Measurements from ENCODE around the gene NUDT4. TPM values are rescaled to one million over a fixed set of nuclear protein-coding genes. Genes with fewer than 3 reads are reported as not detected.

NUDT4 gene
- polyA plus RNA-seq, 2 of the 4 experiments (the other 2 are of a cell fraction): 19.6 to 41.0 TPM

GRCh38 chr12:93360688-93361087 is 17.0 kb upstream of the NUDT4 start:
- Histone ChIP-seq H3K4me2 (no peak overlapping the region), H3K4me3 (no peak overlapping the region), H3K4me1 (no peaks in the 10 kb centered on the region), H3K9me3 (no peaks in the 10 kb centered on the region), H3K27ac (no peak overlapping the region)
- POLR2A ChIA-PET: no interaction called here
- no peak for TF ChIP-seq NR3C1 (IDR thresholded peaks at IDR 0.05)
- no peak for TF ChIP-seq CHD4 (IDR thresholded peaks at IDR 0.05; ENCODE audit: borderline replicate concordance)
- TF ChIP-seq BHLHE40 (IDR thresholded peaks at IDR 0.05; ENCODE audit: low read depth, low read length): no peak
- no peak for TF ChIP-seq HOXA7 (CRISPR knock-in tag; IDR thresholded peaks at IDR 0.05)
- TF ChIP-seq HEYL (CRISPR knock-in tag; IDR thresholded peaks at IDR 0.05): no peak
- TF ChIP-seq RNF2 (IDR thresholded peaks at IDR 0.05; ENCODE audit: borderline replicate concordance, low read depth): no peak
- no peak for TF ChIP-seq JUN (IDR thresholded peaks at IDR 0.05)
- no peak for TF ChIP-seq CBX2 (IDR thresholded peaks at IDR 0.05; ENCODE audit: borderline replicate concordance, low read depth)
- no peak for TF ChIP-seq MYC (IDR thresholded peaks at IDR 0.05; ENCODE audit: borderline replicate concordance, low read length)
- CTCF ChIA-PET: no interaction called here
- FAIRE-seq (no peak), DNase-seq (ENCODE audit: low read depth in 1 of 2, low spot score in 1 of 2) (no peak), ATAC-seq (no peak)
- WGBS (ENCODE audit: missing lambda C conversion rate): 84% methylated on average over 2 of the region's 2 CpGs

GRCh38 chr12:93361151-93361919 is 16.4 kb upstream of the NUDT4 start:
- Histone ChIP-seq H3K9me3 (no peaks in the 10 kb centered on the region), H3K4me3 (no peak overlapping the region), H3K4me2 (no peak overlapping the region), H3K4me1 (no peaks in the 10 kb centered on the region), H3K27ac (no peak overlapping the region)
- ChIA-PET POLR2A (no interaction called here), CTCF (interaction anchor here (0.9 to 1.0 kb wide), 2 partner anchors 15 to 17 kb away, joined by 3 read pairs; no protein-coding TSS in a partner anchor)
- DNase-seq (ENCODE audit: low read depth in 1 of 2, low spot score in 1 of 2) (no peak), ATAC-seq (no peak), FAIRE-seq (no peak)
- TF ChIP-seq POLR2A (IDR thresholded peaks at IDR 0.05; ENCODE audit: low read length) (no peak), RFX5 (IDR thresholded peaks at IDR 0.05) (no peak), TP53 (CRISPR knock-in tag; IDR thresholded peaks at IDR 0.05) (no peak), EP300 (IDR thresholded peaks at IDR 0.05) (no peak), JUN (IDR thresholded peaks at IDR 0.05) (no peak), CBX2 (IDR thresholded peaks at IDR 0.05; ENCODE audit: borderline replicate concordance, low read depth) (no peak), HMGXB4 (CRISPR knock-in tag; IDR thresholded peaks at IDR 0.05; ENCODE audit: borderline replicate concordance) (no peak), HOXA7 (CRISPR knock-in tag; IDR thresholded peaks at IDR 0.05) (no peak), FOSB (CRISPR knock-in tag; IDR thresholded peaks at IDR 0.05) (no peak), MAZ (IDR thresholded peaks at IDR 0.05; ENCODE audit: borderline replicate concordance, low read depth, low read length) (no peak), HOXB13 (CRISPR knock-in tag; IDR thresholded peaks at IDR 0.05; ENCODE audit: low read depth) (no peak), CBX8 (IDR thresholded peaks at IDR 0.05) (no peak), RARB (CRISPR knock-in tag; IDR thresholded peaks at IDR 0.05) (no peak), CHD2 (IDR thresholded peaks at IDR 0.05; ENCODE audit: low read length, partially characterized antibody) (no peak)
- WGBS (ENCODE audit: missing lambda C conversion rate): 78% methylated on average over 5 of the region's 5 CpGs

DNA sequence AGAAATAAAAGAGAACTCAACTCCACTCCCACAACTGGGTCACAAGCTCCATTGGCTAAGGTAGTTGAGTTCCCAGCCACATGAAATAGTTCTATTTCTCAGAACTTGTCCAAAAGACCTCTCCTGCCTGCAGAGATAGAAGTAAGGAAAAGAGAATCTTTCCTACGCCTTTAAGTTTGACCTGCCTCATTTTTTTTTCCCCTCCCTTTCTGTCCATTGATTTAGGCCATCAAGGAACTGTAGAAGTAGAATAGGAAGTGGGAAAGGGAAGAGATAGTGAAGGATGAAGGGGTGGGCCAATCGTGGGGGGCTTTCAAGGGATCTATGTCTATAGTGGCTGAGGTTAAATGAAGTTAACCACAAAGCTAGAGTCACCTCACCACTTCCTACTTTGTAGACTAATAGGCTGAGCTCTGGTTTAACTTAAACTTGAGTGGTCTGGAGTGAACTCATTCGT is 13.9 kb upstream of the NUDT4 start:
- no peak overlapping the region for H3K4me3 ChIP-seq
- ChIA-PET CTCF (interaction anchor here (0.8 to 1.2 kb wide), 3 partner anchors 12 to 377 kb away, joined by 3 read pairs; no protein-coding TSS in a partner anchor), POLR2A (no interaction called here)
- H3K4me2 ChIP-seq: no peak overlapping the region
- H3K4me1 ChIP-seq: no peaks in the 10 kb centered on the region
- no peak for DNase-seq (ENCODE audit: low read depth in 1 of 2, low spot score in 1 of 2)
- no peak for FAIRE-seq
- no peak for ATAC-seq
- WGBS (ENCODE audit: missing lambda C conversion rate): 56% methylated on average over 3 of the region's 3 CpGs
- TF ChIP-seq ZC3H11A (IDR thresholded peaks at IDR 0.05) (no peak), HOXB13 (CRISPR knock-in tag; IDR thresholded peaks at IDR 0.05; ENCODE audit: low read depth) (no peak), CHD2 (IDR thresholded peaks at IDR 0.05; ENCODE audit: low read length, partially characterized antibody) (no peak), USF2 (IDR thresholded peaks at IDR 0.05) (no peak), EHF (CRISPR knock-in tag; IDR thresholded peaks at IDR 0.05) (no peak), JUN (IDR thresholded peaks at IDR 0.05) (no peak), TP53 (CRISPR knock-in tag; IDR thresholded peaks at IDR 0.05) (no peak), SMC3 (IDR thresholded peaks at IDR 0.05) (no peak), TFCP2L1 (CRISPR knock-in tag; IDR thresholded peaks at IDR 0.05) (no peak)
- TF ChIP-seq, protein P1, sequence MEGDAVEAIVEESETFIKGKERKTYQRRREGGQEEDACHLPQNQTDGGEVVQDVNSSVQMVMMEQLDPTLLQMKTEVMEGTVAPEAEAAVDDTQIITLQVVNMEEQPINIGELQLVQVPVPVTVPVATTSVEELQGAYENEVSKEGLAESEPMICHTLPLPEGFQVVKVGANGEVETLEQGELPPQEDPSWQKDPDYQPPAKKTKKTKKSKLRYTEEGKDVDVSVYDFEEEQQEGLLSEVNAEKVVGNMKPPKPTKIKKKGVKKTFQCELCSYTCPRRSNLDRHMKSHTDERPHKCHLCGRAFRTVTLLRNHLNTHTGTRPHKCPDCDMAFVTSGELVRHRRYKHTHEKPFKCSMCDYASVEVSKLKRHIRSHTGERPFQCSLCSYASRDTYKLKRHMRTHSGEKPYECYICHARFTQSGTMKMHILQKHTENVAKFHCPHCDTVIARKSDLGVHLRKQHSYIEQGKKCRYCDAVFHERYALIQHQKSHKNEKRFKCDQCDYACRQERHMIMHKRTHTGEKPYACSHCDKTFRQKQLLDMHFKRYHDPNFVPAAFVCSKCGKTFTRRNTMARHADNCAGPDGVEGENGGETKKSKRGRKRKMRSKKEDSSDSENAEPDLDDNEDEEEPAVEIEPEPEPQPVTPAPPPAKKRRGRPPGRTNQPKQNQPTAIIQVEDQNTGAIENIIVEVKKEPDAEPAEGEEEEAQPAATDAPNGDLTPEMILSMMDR (IDR thresholded peaks at IDR 0.05): no peak
- TF ChIP-seq, protein P2, sequence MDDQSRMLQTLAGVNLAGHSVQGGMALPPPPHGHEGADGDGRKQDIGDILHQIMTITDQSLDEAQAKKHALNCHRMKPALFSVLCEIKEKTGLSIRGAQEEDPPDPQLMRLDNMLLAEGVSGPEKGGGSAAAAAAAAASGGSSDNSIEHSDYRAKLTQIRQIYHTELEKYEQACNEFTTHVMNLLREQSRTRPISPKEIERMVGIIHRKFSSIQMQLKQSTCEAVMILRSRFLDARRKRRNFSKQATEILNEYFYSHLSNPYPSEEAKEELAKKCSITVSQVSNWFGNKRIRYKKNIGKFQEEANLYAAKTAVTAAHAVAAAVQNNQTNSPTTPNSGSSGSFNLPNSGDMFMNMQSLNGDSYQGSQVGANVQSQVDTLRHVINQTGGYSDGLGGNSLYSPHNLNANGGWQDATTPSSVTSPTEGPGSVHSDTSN (IDR thresholded peaks at IDR 0.05): no peak
- no peak overlapping the region for H3K27ac ChIP-seq
- no peaks in the 10 kb centered on the region for H3K9me3 ChIP-seq
